ENCODE data around the gene IGFBP6.
A peak's percentile ranks its signal among the peaks of the same experiment; 100 is the strongest.

The IGFBP6 gene

DNA sequence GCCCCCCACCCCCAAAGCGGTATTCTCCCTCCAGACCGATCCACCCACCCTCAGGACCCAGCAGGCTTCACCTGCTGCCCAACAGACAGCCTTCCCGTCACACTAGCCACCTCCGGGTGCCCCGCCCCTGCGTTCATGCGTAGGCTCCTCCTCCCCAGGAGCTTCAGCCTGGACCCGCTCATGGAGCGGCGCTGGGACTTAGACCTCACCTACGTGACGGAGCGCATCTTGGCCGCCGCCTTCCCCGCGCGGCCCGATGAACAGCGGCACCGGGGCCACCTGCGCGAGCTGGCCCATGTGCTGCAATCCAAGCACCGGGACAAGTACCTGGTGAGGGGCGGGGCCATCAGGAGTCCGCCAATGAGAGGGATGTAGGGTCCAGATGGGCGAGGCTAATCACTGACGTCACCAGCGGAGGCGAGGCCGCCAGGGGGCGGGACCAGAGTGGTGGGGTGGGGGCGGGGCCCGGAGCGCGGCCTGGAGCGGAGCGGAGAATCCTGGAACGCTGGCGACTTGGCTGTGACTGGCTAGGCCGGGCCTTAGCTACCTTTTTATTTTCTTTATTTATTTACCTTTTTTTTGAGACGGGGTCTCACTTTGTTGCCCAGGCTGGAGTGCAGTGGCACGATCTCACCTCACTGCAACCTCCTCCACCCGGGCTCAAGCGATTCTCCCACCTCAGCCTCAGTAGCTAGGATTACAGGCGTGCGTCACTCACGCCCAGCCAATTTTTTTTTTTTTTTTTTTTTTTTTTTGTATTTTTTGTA is 43.2 kb upstream of the IGFBP6 start:
- Mint-ChIP-seq H3K4me1 (ENCODE audit: low read depth in 2 of 2) (peaks cover 10 to 14% of the 10 kb centered on the region in 2 donors), H3K4me3 (peak overlapping the region; percentile 93 to 96), H3K27me3 (peaks cover 0 to 11% of the 10 kb centered on the region in 2 donors), H3K36me3 (ENCODE audit: insufficient read depth) (peaks cover 6% of the 10 kb centered on the region), H3K9me3 (no peaks in the 10 kb centered on the region), H3K27ac (peak overlapping the region; percentile 83 to 92)
- ATAC-seq (replicated peaks) (peak; percentile 91), DNase-seq (peak; percentile 89 to 93 (median 90))

DNA sequence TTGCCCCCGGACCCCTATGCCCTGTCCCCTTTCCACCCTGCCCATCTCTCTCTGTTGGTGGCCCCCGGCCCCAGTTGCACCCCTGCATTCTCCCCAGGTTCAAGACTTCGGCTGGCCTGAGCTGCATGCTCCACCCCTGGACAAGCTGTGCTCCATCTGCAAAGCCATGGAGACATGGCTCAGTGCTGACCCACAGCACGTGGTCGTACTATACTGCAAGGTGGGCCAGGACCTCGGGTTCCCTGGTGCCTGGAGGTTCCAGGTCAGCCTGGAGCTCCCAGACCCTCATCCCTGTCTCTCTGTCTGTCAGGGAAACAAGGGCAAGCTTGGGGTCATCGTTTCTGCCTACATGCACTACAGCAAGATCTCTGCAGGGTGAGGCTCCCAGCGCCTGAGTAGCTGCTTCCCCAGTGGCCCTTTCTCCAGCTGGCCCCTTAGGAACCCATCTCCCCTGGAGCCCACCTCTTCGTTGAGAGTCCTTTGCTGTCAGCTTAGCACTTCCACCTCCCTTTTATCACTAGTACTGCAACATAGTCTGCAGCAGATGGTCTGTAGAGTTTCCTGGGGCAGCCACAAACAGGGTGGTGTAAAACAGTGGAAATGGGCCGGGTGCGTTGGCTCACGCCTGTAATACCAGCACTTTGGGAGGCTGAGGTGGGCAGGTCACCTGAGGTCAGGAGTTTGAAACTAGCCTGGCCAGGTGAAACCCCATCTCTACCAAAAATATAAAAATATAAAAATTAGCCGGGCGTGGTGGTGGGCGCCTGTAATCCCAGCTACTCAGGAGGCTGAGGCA is 41.8 kb upstream of the IGFBP6 start:
- Mint-ChIP-seq H3K9me3 (no peaks in the 10 kb centered on the region), H3K4me1 (ENCODE audit: low read depth in 2 of 2) (peaks cover 10 to 12% of the 10 kb centered on the region in 2 donors), H3K27me3 (peaks cover 0 to 11% of the 10 kb centered on the region in 2 donors), H3K36me3 (ENCODE audit: insufficient read depth) (peaks cover 6% of the 10 kb centered on the region), H3K4me3 (peak overlapping the region; percentile 58 to 72), H3K27ac (no peak overlapping the region)
- ATAC-seq (replicated peaks), result no peak
- no peak for DNase-seq

DNA sequence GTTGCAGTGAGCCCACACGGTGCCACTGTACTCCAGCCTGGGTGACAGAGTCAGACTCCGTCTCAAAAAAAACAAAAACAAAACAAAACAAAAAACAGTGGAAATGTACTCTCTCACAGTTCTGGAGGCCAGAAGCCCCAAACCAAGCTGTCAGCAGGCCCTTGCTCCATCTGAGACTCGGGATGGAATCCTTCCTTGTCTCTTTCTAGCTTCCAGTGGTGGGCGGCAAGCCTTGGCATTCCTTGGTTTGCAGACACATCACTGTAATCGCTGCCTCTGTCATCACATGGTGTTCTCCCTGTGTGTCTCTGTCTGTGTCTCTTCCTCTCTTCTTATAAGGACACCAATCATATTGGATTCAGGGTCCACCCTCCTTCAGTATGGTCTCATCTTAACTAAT is 41.2 kb upstream of the IGFBP6 start:
- H3K36me3 Mint-ChIP-seq (ENCODE audit: insufficient read depth), result peaks cover 7% of the 10 kb centered on the region
- H3K9me3 Mint-ChIP-seq, result no peaks in the 10 kb centered on the region
- H3K4me1 Mint-ChIP-seq (ENCODE audit: low read depth in 2 of 2), result peaks cover 12 to 14% of the 10 kb centered on the region in 2 donors
- no peak overlapping the region for H3K27ac Mint-ChIP-seq
- no peak overlapping the region for H3K4me3 Mint-ChIP-seq
- H3K27me3 Mint-ChIP-seq, result peaks cover 0 to 11% of the 10 kb centered on the region in 2 donors
- ATAC-seq (replicated peaks) (no peak), DNase-seq (no peak)

DNA sequence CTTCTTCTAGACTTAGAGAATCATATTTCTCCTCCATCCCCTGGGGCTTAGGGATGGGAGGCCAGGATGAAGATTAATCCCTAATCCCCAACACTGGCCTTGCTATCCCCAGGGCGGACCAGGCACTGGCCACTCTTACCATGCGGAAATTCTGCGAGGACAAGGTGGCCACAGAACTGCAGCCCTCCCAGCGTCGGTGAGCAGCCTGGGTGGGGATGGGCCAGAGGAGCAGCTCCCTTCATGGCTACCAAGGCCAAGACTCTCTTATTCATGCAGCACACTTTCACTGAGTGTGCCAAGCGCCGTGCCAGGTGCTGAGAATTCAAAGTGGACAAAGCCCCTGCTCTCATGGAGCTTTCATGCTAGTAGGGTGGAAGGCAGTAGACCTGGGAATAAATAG is 40.6 kb upstream of the IGFBP6 start:
- peaks cover 9% of the 10 kb centered on the region for H3K36me3 Mint-ChIP-seq (ENCODE audit: insufficient read depth)
- no peaks in the 10 kb centered on the region for H3K9me3 Mint-ChIP-seq
- no peak overlapping the region for H3K27ac Mint-ChIP-seq
- H3K4me3 Mint-ChIP-seq, result no peak overlapping the region
- ATAC-seq (replicated peaks) (no peak), DNase-seq (no peak)
- peaks cover 14% of the 10 kb centered on the region in 2 donors for H3K4me1 Mint-ChIP-seq (ENCODE audit: low read depth in 2 of 2)
- H3K27me3 Mint-ChIP-seq, result peaks cover 0 to 11% of the 10 kb centered on the region in 2 donors

DNA sequence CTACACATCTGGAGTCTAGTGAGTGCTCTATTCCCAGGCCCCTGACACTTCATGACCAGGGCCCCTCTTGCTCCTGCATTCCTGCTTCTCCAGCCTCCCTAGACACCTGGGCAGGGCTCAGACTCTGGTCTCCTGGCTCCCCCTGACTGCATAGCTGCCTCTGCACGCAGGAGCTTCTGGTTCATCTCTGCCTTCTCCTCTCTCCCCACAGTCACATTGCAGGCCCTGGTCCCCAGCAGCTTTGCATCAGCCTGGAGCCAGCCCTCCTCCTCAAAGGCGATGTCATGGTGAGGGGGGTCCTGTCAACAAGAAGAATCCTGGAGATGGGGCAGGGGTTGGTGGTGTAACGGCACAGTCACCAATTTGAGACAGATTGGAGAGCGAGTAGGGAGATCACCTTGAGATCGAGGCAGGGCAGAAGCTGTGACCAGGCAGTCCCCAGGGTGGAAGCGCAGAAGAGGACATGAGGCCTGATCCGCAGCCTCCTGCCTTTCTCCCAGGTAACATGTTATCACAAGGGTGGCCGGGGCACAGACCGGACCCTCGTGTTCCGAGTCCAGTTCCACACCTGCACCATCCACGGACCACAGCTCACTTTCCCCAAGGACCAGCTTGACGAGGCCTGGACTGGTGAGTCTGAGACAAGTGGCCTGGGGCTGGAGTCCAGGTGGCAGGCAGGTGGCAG is 39.5 kb upstream of the IGFBP6 start:
- Mint-ChIP-seq H3K9me3 (no peaks in the 10 kb centered on the region), H3K4me3 (no peak overlapping the region), H3K36me3 (ENCODE audit: insufficient read depth) (peaks cover 12% of the 10 kb centered on the region), H3K27me3 (peaks cover 0 to 11% of the 10 kb centered on the region in 2 donors), H3K4me1 (ENCODE audit: low read depth in 2 of 2) (peaks cover 12 to 14% of the 10 kb centered on the region in 2 donors), H3K27ac (no peak overlapping the region)
- ATAC-seq (replicated peaks) (no peak), DNase-seq (no peak)

DNA sequence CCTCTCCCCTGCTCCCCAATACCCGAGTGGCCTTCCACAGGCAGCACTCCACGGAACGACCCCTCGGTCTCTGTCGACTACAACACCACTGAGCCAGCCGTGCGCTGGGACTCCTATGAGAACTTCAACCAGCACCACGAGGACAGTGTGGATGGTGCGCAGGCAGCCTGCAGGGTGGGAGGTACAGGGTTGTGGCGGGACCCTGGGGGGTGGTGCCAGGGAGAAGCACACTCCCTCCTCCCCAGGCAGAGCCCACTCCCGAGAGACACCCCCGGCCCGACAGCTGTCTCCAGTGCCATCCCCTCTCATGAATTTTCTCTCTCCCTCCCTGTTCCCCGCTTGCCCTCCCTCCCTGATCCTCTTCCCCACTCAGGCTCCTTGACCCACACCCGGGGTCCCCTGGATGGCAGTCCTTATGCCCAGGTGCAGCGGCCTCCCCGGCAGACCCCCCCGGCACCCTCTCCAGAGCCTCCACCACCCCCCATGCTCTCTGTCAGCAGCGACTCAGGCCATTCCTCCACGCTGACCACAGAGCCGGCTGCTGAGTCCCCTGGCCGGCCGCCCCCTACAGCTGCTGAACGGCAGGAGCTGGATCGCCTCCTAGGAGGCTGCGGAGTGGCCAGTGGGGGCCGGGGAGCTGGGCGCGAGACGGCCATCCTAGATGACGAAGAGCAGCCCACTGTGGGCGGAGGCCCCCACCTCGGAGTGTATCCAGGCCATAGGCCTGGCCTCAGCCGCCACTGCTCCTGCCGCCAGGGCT is 38.6 kb upstream of the IGFBP6 start:
- Mint-ChIP-seq H3K4me3 (no peak overlapping the region), H3K36me3 (ENCODE audit: insufficient read depth) (peaks cover 11% of the 10 kb centered on the region), H3K9me3 (no peaks in the 10 kb centered on the region), H3K4me1 (ENCODE audit: low read depth in 2 of 2) (peaks cover 12% of the 10 kb centered on the region in 2 donors), H3K27me3 (peaks cover 0 to 11% of the 10 kb centered on the region in 2 donors), H3K27ac (no peak overlapping the region)
- no peak for ATAC-seq (replicated peaks)
- no peak for DNase-seq

DNA sequence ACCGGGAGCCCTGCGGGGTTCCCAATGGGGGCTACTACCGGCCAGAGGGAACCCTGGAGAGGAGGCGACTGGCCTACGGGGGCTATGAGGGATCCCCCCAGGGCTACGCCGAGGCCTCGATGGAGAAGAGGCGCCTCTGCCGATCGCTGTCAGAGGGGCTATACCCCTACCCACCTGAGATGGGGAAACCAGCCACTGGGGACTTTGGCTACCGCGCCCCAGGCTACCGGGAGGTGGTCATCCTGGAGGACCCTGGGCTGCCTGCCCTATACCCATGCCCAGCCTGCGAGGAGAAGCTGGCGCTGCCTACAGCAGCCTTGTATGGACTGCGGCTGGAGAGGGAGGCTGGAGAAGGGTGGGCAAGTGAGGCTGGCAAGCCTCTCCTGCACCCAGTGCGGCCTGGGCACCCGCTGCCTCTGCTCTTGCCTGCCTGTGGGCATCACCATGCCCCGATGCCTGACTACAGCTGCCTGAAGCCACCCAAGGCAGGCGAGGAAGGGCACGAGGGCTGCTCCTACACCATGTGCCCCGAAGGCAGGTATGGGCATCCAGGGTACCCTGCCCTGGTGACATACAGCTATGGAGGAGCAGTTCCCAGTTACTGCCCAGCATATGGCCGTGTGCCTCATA is 37.9 kb upstream of the IGFBP6 start:
- peaks cover 7 to 8% of the 10 kb centered on the region in 2 donors for H3K4me1 Mint-ChIP-seq (ENCODE audit: low read depth in 2 of 2)
- DNase-seq, result no peak
- peaks cover 8% of the 10 kb centered on the region for H3K36me3 Mint-ChIP-seq (ENCODE audit: insufficient read depth)
- ATAC-seq (replicated peaks), result no peak
- H3K9me3 Mint-ChIP-seq, result no peaks in the 10 kb centered on the region
- H3K4me3 Mint-ChIP-seq, result no peak overlapping the region
- H3K27ac Mint-ChIP-seq, result peak overlapping the region in 1 of 2 donors; percentile 60
- H3K27me3 Mint-ChIP-seq, result peaks cover 0 to 11% of the 10 kb centered on the region in 2 donors

DNA sequence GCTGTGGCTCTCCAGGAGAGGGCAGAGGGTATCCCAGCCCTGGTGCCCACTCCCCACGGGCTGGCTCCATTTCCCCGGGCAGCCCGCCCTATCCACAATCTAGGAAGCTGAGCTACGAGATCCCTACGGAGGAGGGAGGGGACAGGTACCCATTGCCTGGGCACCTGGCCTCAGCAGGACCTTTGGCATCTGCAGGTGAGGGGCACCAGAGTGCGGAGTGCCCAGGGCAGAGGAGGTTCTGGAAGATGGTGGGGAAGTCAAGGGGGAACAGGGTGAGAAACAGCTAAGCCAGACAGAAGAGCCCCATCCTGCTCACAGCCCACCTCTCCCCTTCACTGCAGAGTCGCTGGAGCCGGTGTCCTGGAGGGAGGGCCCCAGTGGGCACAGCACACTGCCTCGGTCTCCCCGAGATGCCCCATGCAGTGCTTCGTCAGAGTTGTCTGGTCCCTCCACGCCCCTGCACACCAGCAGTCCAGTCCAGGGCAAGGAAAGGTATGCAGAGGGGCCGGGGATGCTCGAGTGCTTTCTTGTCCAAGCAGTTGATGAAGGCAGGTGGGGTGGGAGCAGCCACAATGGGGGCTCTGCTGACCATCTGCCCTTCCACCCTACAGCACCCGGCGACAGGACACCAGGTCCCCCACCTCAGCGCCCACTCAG is 37.3 kb upstream of the IGFBP6 start:
- DNase-seq (no peak), ATAC-seq (replicated peaks) (no peak)
- Mint-ChIP-seq H3K36me3 (ENCODE audit: insufficient read depth) (peaks cover 12% of the 10 kb centered on the region), H3K9me3 (no peaks in the 10 kb centered on the region), H3K4me3 (no peak overlapping the region), H3K27me3 (peaks cover 0 to 11% of the 10 kb centered on the region in 2 donors), H3K27ac (peak overlapping the region in 1 of 2 donors; percentile 60), H3K4me1 (ENCODE audit: low read depth in 2 of 2) (peaks cover 7 to 8% of the 10 kb centered on the region in 2 donors)

DNA sequence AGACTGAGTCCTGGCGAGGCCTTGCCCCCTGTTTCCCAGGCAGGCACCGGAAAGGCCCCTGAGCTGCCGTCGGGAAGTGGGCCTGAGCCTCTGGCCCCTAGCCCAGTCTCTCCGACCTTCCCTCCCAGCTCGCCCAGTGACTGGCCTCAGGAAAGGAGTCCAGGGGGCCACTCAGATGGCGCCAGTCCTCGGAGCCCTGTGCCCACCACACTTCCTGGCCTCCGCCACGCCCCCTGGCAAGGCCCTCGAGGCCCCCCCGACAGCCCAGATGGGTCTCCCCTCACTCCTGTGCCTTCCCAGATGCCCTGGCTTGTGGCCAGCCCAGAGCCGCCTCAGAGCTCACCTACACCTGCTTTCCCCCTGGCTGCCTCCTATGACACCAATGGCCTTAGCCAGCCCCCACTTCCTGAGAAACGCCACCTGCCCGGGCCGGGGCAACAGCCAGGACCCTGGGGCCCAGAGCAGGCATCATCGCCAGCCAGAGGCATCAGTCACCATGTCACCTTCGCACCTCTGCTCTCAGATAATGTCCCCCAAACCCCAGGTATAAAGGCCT is 36.7 kb upstream of the IGFBP6 start:
- DNase-seq, result no peak
- no peak overlapping the region for H3K27ac Mint-ChIP-seq
- peaks cover 13% of the 10 kb centered on the region for H3K36me3 Mint-ChIP-seq (ENCODE audit: insufficient read depth)
- H3K27me3 Mint-ChIP-seq, result peaks cover 0 to 11% of the 10 kb centered on the region in 2 donors
- no peaks in the 10 kb centered on the region for H3K9me3 Mint-ChIP-seq
- H3K4me3 Mint-ChIP-seq, result no peak overlapping the region
- H3K4me1 Mint-ChIP-seq (ENCODE audit: low read depth in 2 of 2), result peaks cover 3 to 5% of the 10 kb centered on the region in 2 donors
- ATAC-seq (replicated peaks), result no peak

DNA sequence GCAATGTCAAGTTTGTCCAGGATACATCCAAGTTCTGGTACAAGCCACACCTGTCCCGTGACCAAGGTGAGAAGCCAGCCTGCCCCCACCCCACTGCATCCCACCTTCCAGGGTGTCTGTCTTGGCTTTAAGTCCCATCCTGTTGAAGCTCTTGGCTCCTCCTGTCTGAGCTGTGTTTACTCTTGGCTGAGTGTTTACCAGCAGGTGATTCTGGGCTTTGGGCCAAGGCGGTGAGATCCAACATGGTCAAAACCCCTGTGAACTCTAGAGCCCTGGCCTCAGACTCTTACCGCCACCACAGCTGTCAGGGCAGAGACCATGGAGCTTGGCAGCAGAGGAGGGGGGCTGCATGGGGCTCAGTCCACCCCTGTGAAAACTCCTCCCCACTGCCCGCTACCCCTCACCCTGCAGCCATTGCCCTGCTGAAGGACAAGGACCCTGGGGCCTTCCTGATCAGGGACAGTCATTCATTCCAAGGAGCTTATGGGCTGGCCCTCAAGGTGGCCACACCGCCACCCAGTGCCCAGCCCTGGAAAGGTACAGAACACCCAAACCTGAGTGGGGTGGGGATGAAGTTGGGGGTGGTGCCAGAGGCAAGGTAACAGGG is 36.0 kb upstream of the IGFBP6 start:
- Mint-ChIP-seq H3K27me3 (peaks cover 0 to 11% of the 10 kb centered on the region in 2 donors), H3K27ac (no peak overlapping the region), H3K36me3 (ENCODE audit: insufficient read depth) (peaks cover 21% of the 10 kb centered on the region), H3K4me3 (no peak overlapping the region), H3K4me1 (ENCODE audit: low read depth in 2 of 2) (peaks cover 9 to 12% of the 10 kb centered on the region in 2 donors), H3K9me3 (no peaks in the 10 kb centered on the region)
- DNase-seq (no peak), ATAC-seq (replicated peaks) (no peak)

DNA sequence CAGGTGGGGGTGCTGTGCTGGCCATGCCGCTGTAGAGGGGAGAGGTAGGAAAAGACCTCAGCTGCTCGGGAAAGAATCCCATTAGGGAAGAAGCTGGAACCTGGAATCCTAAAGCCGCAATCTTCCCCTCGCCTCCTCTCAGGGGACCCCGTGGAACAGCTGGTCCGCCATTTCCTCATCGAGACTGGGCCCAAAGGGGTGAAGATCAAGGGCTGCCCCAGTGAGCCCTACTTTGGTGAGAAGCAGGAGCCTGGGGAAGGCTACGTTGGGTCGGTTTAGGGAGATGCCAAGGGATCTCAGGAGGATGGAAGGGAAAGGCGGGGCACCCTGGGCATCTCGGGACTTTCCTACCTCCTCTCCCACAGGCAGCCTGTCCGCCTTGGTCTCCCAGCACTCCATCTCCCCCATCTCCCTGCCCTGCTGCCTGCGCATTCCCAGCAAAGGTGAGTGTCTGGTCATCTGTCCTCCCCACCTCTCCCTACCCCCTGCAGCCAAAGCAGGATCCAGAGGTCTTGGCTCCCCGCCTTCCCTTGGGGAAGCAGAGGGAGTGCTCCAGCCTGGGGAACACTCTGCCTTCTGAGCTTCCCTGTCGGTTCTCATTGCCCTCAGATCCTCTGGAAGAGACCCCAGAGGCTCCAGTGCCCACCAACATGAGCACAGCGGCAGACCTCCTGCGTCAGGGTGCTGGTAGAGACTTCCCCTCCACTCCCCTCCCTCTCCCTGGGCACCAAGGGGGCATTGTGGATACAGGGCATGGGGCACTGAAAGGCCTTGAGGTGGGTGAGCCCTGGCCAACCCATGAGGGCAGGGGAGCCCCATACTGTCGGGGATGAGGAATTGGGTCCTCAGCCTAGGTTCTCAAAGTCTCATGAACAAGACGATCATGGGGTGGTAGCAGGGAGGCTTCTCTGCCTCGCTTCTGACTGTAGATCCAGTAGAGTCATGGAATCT is 35.2 kb upstream of the IGFBP6 start:
- ATAC-seq (replicated peaks), result no peak
- Mint-ChIP-seq H3K27me3 (peaks cover 0 to 11% of the 10 kb centered on the region in 2 donors), H3K4me1 (ENCODE audit: low read depth in 2 of 2) (peaks cover 9 to 13% of the 10 kb centered on the region in 2 donors), H3K36me3 (ENCODE audit: insufficient read depth) (peaks cover 26% of the 10 kb centered on the region), H3K4me3 (no peak overlapping the region), H3K27ac (peak overlapping the region in 1 of 2 donors; percentile 41), H3K9me3 (no peaks in the 10 kb centered on the region)
- DNase-seq, result no peak
